Measurements from ENCODE around the gene RNF115. TPM values are rescaled to one million over a fixed set of nuclear protein-coding genes. Genes with fewer than 3 reads are reported as not detected.

RNF115 gene
- total and polyA plus RNA-seq, 2 donors (not counting 1 experiment from before 2014, with no cell fraction given) = 4.6 to 19.8 TPM

DNA sequence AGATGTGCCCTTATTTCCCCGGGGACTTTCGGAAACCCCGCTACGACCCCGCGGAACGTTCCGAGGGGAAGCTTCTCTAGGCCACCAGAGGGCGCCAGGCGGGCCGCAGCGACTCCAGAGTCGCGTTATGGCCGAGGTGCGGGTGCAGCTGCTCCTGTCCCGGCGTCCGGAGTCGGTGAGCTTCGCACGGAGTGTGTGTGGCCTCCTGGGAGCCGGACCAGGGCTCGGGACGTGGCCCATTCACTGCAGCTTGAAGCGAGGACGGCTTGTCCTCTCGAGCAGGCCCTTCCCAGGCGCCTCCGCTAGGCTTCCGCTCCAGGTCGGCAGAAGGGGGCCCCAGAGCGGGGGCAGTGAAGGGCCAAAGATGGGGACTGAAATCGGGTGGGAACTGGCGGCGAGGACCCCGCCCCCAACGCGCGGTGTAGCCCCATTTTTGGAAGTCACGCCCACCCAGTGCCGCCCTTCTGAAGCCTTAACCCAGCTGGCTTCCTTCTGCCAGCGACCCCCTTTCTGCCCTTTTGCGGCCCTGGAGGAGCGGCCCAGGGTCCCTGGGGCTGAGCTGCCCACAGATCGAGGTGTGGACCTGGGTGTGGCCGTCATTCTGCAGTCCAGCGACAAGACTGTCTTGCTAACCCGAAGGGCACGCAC lies 21.7 kb upstream of the RNF115 start, which contains the start of gene NUDT17:
Gene NUDT17, plus strand, starts transcription at position 117 of the 648 bp plus-strand sequence. Its CDS starts 11 bp downstream, at position 128.
- no peaks in the 10 kb centered on the region for H3K9me3 ChIP-seq (ENCODE audit: control extremely low read depth in 1 of 3, control insufficient read depth in 2 of 3, insufficient read depth in 1 of 3, low read length in 2 of 3)
- H3K27me3 ChIP-seq (replicated peaks in 1 of 4; ENCODE audit: control extremely low read depth in 1 of 4, control insufficient read depth in 3 of 4, insufficient read depth in 4 of 4, low read length in 3 of 4) = no peaks in the 10 kb centered on the region
- peak within 1 kb of the TSS; percentile 96 for H3K4me2 ChIP-seq (replicated peaks; ENCODE audit: low read depth, low read length, poor library complexity, severe bottlenecking)
- H2AFZ ChIP-seq (ENCODE audit: insufficient read depth, low read depth, low read length, poor library complexity, severe bottlenecking) = peak within 1 kb of the TSS; percentile 95
- no peaks in the 10 kb centered on the region for H3K79me2 ChIP-seq (ENCODE audit: control insufficient read depth, insufficient read depth, low read length)
- Mint-ChIP-seq H3K27ac (no peak within 1 kb of the TSS), H3K27me3 (no peaks in the 10 kb centered on the region), H3K4me1 (peaks cover 7% of the 10 kb centered on the region), H3K4me3 (no peak within 1 kb of the TSS), H3K9me3 (ENCODE audit: insufficient read depth) (no peaks in the 10 kb centered on the region)
- H3K9ac ChIP-seq (ENCODE audit: low read length) = peak within 1 kb of the TSS; percentile 78
- WGBS (ENCODE audit: insufficient coverage) = under 1% methylated on average over 50 of the region's 50 CpGs
- peak within 1 kb of the TSS; percentile 73 to 76 for H3K27ac ChIP-seq (ENCODE audit: low read length in 2 of 2)
- peaks cover 18 to 24% of the 10 kb centered on the region in 2 donors for H3K4me1 ChIP-seq (ENCODE audit: control insufficient read depth in 2 of 2, insufficient read depth in 2 of 2, low read length in 2 of 2)
- ChIA-PET POLR2A (interaction anchor here (0.7 to 4.1 kb wide), 9 partner anchors 13 to 190 kb away, joined by 3 to 70 read pairs (median 6); partner anchors contain the start of genes ANKRD34A, ANKRD35, PIAS3 and POLR3C), CTCF (interaction anchor here (0.7 to 6.6 kb wide), 34 partner anchors 9 to 194 kb away, joined by 3 to 148 read pairs (median 6); partner anchors contain the start of genes ANKRD34A, ANKRD35, HJV and ITGA10)
- no peaks in the 10 kb centered on the region for H4K20me1 ChIP-seq (ENCODE audit: control insufficient read depth, insufficient read depth, low read length, poor library complexity, severe bottlenecking)
- DNase-seq (peak; percentile 91), ATAC-seq (ENCODE audit: low read depth) (peak; percentile 72)
- intact Hi-C loops (cut with micrococcal nuclease) = loop anchor here (1.0 to 5.0 kb wide), 7 partner anchors 14 to 168 kb away; partner anchors contain the start of genes ANKRD35, ITGA10, PEX11B and PIAS3
- peak within 1 kb of the TSS; percentile 57 to 85 (median 70) for H3K4me3 ChIP-seq (ENCODE audit: control extremely low read depth in 1 of 5, extremely low read depth in 1 of 5, insufficient read depth in 1 of 5, low read depth in 2 of 5, low read length in 4 of 5)
- peaks cover 16 to 52% of the 10 kb centered on the region in 2 experiments for H3K36me3 ChIP-seq (replicated peaks in 1 of 2; ENCODE audit: control extremely low read depth in 1 of 2, control insufficient read depth in 1 of 2, extremely low read depth in 1 of 2, insufficient read depth in 2 of 2, low read length in 1 of 2)
- TF ChIP-seq EZH2 (IDR thresholded peaks at IDR 0.05; ENCODE audit: borderline replicate concordance, insufficient read depth, low read depth, low read length, poor library complexity, severe bottlenecking) (no peak), CTCF (IDR thresholded peaks at IDR 0.05) (peak; percentile 90)
